Central memory CD8-positive, alpha-beta T cell (primary cell): Measurements from ENCODE around the gene GNGT1.

ENCODE experiments used
- ATAC-seq: fragments of 150-1000 bp; cut with Tn5 transposase; replicated peaks from 2 replicates; pipeline ENCODE4 v1.10.0; 2022; ENCODE audit warnings: mild to moderate bottlenecking, moderate FRiP score, moderate number of reproducible peaks; ENCODE audit not compliant: poor library complexity, severe bottlenecking; ENCODE audit errors: extremely low read depth
- DNase-seq, 2 donors: peaks; one replicate each; pipeline ENCODE4 v3.0.0; 2021; ENCODE audit warnings: low spot score in 2 of 2
- H3K27ac Mint-ChIP-seq: one replicate; pipeline ENCODE4 v1.8.0; 2022; ENCODE audit warnings: low read depth, mild to moderate bottlenecking, moderate library complexity, mixed read lengths
- H3K27me3 Mint-ChIP-seq: one replicate; pipeline ENCODE4 v1.8.0; 2022; ENCODE audit warnings: mixed read lengths
- H3K36me3 Mint-ChIP-seq: one replicate; pipeline ENCODE4 v1.8.0; 2022; ENCODE audit warnings: mild to moderate bottlenecking, moderate library complexity, mixed read lengths; ENCODE audit not compliant: insufficient read depth
- H3K4me1 Mint-ChIP-seq: one replicate; pipeline ENCODE4 v1.8.0; 2022; ENCODE audit warnings: mixed read lengths
- H3K4me3 Mint-ChIP-seq: one replicate; pipeline ENCODE4 v1.8.0; 2022; ENCODE audit warnings: mild to moderate bottlenecking, moderate library complexity, mixed read lengths
- H3K9me3 Mint-ChIP-seq: one replicate; pipeline ENCODE4 v1.8.0; 2022; ENCODE audit warnings: mixed read lengths

GNGT1 gene

DNA sequence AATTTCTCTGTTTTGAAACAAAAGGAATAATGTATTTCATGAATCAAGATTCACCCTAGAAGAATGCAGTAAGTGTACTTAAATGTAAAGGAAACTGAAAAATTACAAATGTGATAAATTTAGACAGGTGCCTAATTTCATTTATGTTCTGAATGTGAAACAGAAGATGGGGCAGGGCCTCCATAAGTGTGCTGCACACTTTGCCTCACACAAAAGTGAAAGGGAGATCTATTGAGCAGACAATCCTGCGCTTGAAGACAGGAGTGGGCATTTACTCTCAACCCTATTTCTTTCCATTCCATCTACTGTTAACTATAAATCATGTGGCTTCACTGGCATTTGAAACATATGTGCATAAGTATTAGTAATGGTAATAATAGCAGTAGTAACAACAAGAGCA, 51.4 kb downstream of the GNGT1 start:
- DNase-seq: no peak
- H3K36me3 Mint-ChIP-seq: no peaks in the 10 kb centered on the region
- H3K4me3 Mint-ChIP-seq: no peak overlapping the region
- ATAC-seq: no peak
- H3K27me3 Mint-ChIP-seq: no peaks in the 10 kb centered on the region
- no peaks in the 10 kb centered on the region for H3K9me3 Mint-ChIP-seq
- no peaks in the 10 kb centered on the region for H3K4me1 Mint-ChIP-seq
- H3K27ac Mint-ChIP-seq: no peak overlapping the region

DNA sequence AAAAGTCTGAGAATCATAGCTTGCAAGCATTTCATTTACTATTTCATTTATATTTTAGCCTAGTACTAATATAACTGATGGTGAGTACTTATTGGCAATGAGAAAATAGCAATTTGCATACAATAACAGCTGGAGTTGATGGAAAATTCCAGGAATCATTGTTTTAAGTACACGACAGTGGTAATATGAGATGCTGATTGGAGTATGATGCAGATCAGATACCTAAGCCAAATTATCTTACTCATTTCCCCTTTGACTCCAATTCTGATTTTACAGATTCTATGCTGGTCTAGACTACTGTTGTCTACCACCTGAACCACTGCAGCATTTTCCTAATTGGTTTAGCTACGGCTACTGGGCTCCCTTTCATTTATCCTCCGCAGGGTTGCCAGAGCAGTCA, 51.8 kb downstream of the GNGT1 start:
- no peaks in the 10 kb centered on the region for H3K27me3 Mint-ChIP-seq
- H3K36me3 Mint-ChIP-seq: no peaks in the 10 kb centered on the region
- H3K9me3 Mint-ChIP-seq: no peaks in the 10 kb centered on the region
- no peak overlapping the region for H3K4me3 Mint-ChIP-seq
- H3K27ac Mint-ChIP-seq: no peak overlapping the region
- DNase-seq: no peak
- no peaks in the 10 kb centered on the region for H3K4me1 Mint-ChIP-seq
- ATAC-seq: no peak

DNA sequence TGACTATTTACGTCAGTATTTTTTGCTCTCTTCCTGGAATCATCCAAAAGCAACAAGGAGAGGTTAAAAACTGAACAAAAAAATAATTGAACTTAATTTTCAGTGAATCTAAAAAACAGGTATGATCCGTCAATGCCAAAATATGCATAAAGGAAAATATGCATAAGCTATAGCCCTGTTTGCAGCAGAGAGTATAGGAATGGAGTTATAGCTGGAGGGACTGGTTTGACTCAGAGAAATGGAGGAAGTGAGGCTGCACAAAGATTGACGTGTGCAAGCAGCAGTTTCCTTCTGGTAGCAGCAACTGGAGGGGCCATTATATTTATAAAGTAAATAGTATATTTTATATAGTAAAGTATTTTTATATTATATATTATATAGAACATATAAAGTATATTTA, 52.3 kb downstream of the GNGT1 start:
- Mint-ChIP-seq H3K9me3 (no peaks in the 10 kb centered on the region), H3K4me3 (no peak overlapping the region), H3K4me1 (no peaks in the 10 kb centered on the region), H3K27me3 (no peaks in the 10 kb centered on the region), H3K27ac (no peak overlapping the region), H3K36me3 (no peaks in the 10 kb centered on the region)
- ATAC-seq: no peak
- DNase-seq: no peak
